ENCODE data around the gene AHCTF1.

- TF ChIP-seq CTCF (IDR thresholded peaks at IDR 0.05): no peak
- no peak for TF ChIP-seq EZH2 (IDR thresholded peaks at IDR 0.05)
Observed at GRCh38 chr1:246966502-246966901, 34.8 kb upstream of the AHCTF1 start.

All from neural progenitor cell (in vitro differentiated cells).